Measurements from ENCODE around the gene TRIM25. TPM values are rescaled to one million over a fixed set of nuclear protein-coding genes. Genes with fewer than 3 reads are reported as not detected.
"Not testable (repeated sequence)": the region's sequence is repeated elsewhere in the genome, so short reads cannot be mapped to it uniquely, and the experiment has no call there.

The TRIM25 gene
- total RNA-seq, 1 donor from 2014 or later: 19.2 TPM

DNA sequence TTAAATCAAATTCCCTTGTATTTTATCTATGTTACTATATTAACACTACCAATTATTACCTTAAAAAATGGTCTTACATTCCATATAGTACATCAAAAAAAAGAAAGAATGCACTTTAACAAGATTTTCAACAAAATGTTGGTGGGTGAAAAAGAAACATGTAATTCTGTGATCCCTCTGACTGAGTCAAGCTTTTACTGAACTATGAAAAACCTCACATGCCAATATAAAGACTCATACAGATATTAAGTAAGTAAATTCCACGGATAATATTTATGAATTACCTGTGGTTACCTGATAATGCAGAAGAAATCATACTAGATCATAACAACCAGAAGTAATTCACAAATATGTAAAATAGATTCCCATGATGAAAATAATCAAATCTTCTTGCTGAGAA is 34.6 kb upstream of the TRIM25 start:
- no peak for TF ChIP-seq CTCF (IDR thresholded peaks at IDR 0.05)
- H3K36me3 Mint-ChIP-seq (ENCODE audit: low read depth): peaks cover 21% of the 10 kb centered on the region
- DNase-seq (ENCODE audit: low spot score): no peak

DNA sequence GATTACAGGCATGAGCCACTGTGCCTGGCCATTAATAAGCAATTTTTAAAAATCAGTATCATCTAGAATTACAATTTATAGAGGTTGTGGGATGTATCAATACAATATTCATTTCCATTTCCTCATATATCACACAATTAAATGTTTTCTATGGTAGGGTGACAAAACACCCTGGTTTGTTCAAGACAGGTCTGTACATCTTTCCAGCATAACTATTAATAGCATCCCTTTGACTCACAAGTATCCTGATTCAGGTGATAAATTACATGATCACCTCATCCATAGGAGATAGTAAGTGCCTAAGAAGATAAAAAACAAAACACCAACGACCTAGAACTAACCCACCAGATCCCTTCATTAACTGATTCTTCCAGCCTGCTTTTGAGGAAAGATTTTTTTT is 33.9 kb upstream of the TRIM25 start:
- no peaks in the 10 kb centered on the region for H3K9me3 Mint-ChIP-seq (ENCODE audit: low read depth)
- H3K4me3 Mint-ChIP-seq (ENCODE audit: unreplicated experiment): no peak overlapping the region
- peaks cover 21% of the 10 kb centered on the region for H3K36me3 Mint-ChIP-seq (ENCODE audit: low read depth)
- no peak overlapping the region for H3K27ac Mint-ChIP-seq (ENCODE audit: unreplicated experiment)
- no peaks in the 10 kb centered on the region for H3K4me1 Mint-ChIP-seq (ENCODE audit: low read depth)
- DNase-seq (ENCODE audit: low spot score): no peak
- TF ChIP-seq CTCF (IDR thresholded peaks at IDR 0.05): no peak
- H3K27me3 Mint-ChIP-seq (ENCODE audit: low read depth): no peaks in the 10 kb centered on the region

More for the DNA sequence above, 34.6 kb upstream of the TRIM25 start:
- no peak overlapping the region for H3K27ac Mint-ChIP-seq (ENCODE audit: unreplicated experiment)
- H3K4me1 Mint-ChIP-seq (ENCODE audit: low read depth): peaks cover 2% of the 10 kb centered on the region
- H3K4me3 Mint-ChIP-seq (ENCODE audit: unreplicated experiment): no peak overlapping the region
- H3K27me3 Mint-ChIP-seq (ENCODE audit: low read depth): no peaks in the 10 kb centered on the region
- no peaks in the 10 kb centered on the region for H3K9me3 Mint-ChIP-seq (ENCODE audit: low read depth)

- no peak for TF ChIP-seq CTCF (IDR thresholded peaks at IDR 0.05)
- no peaks in the 10 kb centered on the region for H3K4me1 Mint-ChIP-seq (ENCODE audit: low read depth)
- H3K9me3 Mint-ChIP-seq (ENCODE audit: low read depth): no peaks in the 10 kb centered on the region
- no peak overlapping the region for H3K27ac Mint-ChIP-seq (ENCODE audit: unreplicated experiment)
- no peaks in the 10 kb centered on the region for H3K27me3 Mint-ChIP-seq (ENCODE audit: low read depth)
- H3K36me3 Mint-ChIP-seq (ENCODE audit: low read depth): peaks cover 24% of the 10 kb centered on the region
- H3K4me3 Mint-ChIP-seq (ENCODE audit: unreplicated experiment): no peak overlapping the region
- DNase-seq (ENCODE audit: low spot score): no peak
Observed at GRCh38 chr17:56945938-56946505, 32.2 kb upstream of the TRIM25 start.

DNA sequence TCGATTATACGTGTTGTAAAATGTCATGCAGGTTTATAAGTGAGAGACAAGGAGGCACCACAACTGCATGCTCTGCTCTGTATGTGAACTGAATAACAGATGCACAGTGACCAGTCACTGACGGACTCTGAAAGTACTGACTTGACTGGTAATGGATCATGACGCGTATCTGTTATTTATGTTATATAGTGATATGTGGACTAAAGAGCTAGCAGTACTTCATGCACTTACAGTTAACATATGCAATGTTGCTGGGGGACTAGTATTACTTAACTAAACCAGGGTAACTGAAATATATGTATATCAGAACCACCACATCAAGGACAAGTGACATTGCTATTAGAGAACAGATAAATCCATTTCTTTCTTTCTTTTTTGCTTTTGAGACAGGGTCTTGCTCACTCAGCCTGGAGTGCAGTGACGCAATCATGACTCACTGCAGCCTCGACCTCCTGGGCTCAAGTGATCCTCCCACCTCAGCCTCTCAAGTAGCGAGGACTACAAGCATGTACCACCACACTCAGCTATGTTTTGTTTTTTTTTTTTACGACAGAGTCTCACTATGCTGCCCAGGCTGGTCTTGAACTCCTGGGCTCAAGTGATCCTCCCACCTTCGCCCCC is 29.8 kb upstream of the TRIM25 start:
- Mint-ChIP-seq H3K4me1 (ENCODE audit: low read depth) (no peaks in the 10 kb centered on the region), H3K4me3 (ENCODE audit: unreplicated experiment) (no peak overlapping the region), H3K27me3 (ENCODE audit: low read depth) (no peaks in the 10 kb centered on the region), H3K9me3 (ENCODE audit: low read depth) (no peaks in the 10 kb centered on the region), H3K27ac (ENCODE audit: unreplicated experiment) (no peak overlapping the region), H3K36me3 (ENCODE audit: low read depth) (peaks cover 14% of the 10 kb centered on the region)
- no peak for TF ChIP-seq CTCF (IDR thresholded peaks at IDR 0.05)
- DNase-seq (ENCODE audit: low spot score): no peak

DNA sequence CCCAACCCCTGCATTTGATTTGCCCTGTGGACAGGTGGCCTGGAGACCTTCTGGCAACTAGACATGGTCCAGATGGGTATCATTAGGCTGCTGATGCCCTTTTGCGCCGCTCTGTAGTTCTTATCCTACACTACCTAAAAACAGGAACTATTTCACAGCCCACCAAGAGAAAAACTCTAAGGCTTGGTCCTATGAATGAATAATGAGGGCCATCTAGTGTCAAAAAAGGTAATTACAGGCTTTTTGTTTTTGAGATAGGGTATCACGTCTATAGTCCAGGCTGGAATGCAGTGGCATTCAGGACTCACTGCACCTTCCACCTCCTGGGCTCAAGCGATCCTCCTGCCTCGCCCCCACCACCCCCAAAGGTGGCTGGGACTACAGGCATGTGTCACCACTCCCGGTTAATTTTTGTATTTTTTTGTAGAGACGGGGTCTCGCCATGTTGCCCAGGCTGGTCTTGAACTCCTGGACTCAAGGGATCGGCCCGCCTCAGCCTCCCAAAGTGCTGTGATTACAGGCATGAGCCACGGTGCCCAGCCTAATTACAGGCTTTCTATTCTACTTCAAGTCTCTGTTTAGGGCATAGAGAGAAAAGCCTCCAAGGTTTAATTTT is 26.1 kb upstream of the TRIM25 start:
- DNase-seq (ENCODE audit: low spot score): no peak
- no peaks in the 10 kb centered on the region for H3K9me3 Mint-ChIP-seq (ENCODE audit: low read depth)
- no peak overlapping the region for H3K4me3 Mint-ChIP-seq (ENCODE audit: unreplicated experiment)
- H3K27me3 Mint-ChIP-seq (ENCODE audit: low read depth): no peaks in the 10 kb centered on the region
- no peak overlapping the region for H3K27ac Mint-ChIP-seq (ENCODE audit: unreplicated experiment)
- peaks cover 20% of the 10 kb centered on the region for H3K36me3 Mint-ChIP-seq (ENCODE audit: low read depth)
- TF ChIP-seq CTCF (IDR thresholded peaks at IDR 0.05): peak; percentile 89
- no peaks in the 10 kb centered on the region for H3K4me1 Mint-ChIP-seq (ENCODE audit: low read depth)

GRCh38 chr17:56938206-56938605 is 24.4 kb upstream of the TRIM25 start:
- H3K9me3 Mint-ChIP-seq (ENCODE audit: low read depth); DNase-seq (ENCODE audit: low spot score); H3K4me1 Mint-ChIP-seq (ENCODE audit: low read depth); H3K4me3 Mint-ChIP-seq (ENCODE audit: unreplicated experiment); H3K27me3 Mint-ChIP-seq (ENCODE audit: low read depth); H3K27ac Mint-ChIP-seq (ENCODE audit: unreplicated experiment): not testable (repeated sequence)
- H3K36me3 Mint-ChIP-seq (ENCODE audit: low read depth): peaks cover 22% of the 10 kb centered on the region
